GM21367 (cell line): Measurements from ENCODE around the gene LIPA.
"Not testable (repeated sequence)": the region's sequence is repeated elsewhere in the genome, so short reads cannot be mapped to it uniquely, and the experiment has no call there.

Experiments
- ATAC-seq: cut with Tn5 transposase; IDR thresholded peaks from one replicate; pipeline ENCODE4 v1.9.1; 2021; ENCODE audit not compliant: unreplicated experiment

Gene LIPA

GRCh38 chr10:89251409-89252224, at the start of gene LIPA:
LIPA (minus strand) TSS chr10:89251775; CDS start chr10:89247648, 4,127 bp downstream.
- peak; percentile 91 for ATAC-seq

- ATAC-seq: peak; percentile 24
Observed at GRCh38 chr10:89301232-89301631, 49.7 kb upstream of the LIPA start.

- ATAC-seq: no peak
Observed at GRCh38 chr10:89299031-89299430, 47.5 kb upstream of the LIPA start.

- ATAC-seq: no peak
Observed at GRCh38 chr10:89297791-89298190, 46.2 kb upstream of the LIPA start.

GRCh38 chr10:89297356-89297755, 45.8 kb upstream of the LIPA start:
- ATAC-seq: no peak

- ATAC-seq: peak; percentile 41
Observed at GRCh38 chr10:89296220-89296648, 44.7 kb upstream of the LIPA start.

GRCh38 chr10:89295597-89295996, 44.0 kb upstream of the LIPA start:
- peak; percentile 39 for ATAC-seq

- no peak for ATAC-seq
Observed at GRCh38 chr10:89294721-89295239, 43.2 kb upstream of the LIPA start.

- ATAC-seq: not testable (repeated sequence)
Observed at GRCh38 chr10:89285303-89285702, 33.7 kb upstream of the LIPA start.

GRCh38 chr10:89284711-89285110, 33.1 kb upstream of the LIPA start:
- ATAC-seq: not testable (repeated sequence)

GRCh38 chr10:89283936-89284475, 32.4 kb upstream of the LIPA start:
- ATAC-seq: no peak

- no peak for ATAC-seq
Observed at GRCh38 chr10:89283025-89283935, 31.7 kb upstream of the LIPA start.

- ATAC-seq: no peak
Observed at GRCh38 chr10:89281606-89282395, 30.2 kb upstream of the LIPA start.

- ATAC-seq: no peak
Observed at GRCh38 chr10:89280508-89280907, 28.9 kb upstream of the LIPA start.

GRCh38 chr10:89279421-89279869, 27.9 kb upstream of the LIPA start:
- ATAC-seq: no peak

- no peak for ATAC-seq
Observed at GRCh38 chr10:89278900-89279392, 27.4 kb upstream of the LIPA start.

- no peak for ATAC-seq
Observed at GRCh38 chr10:89278034-89278535, 26.5 kb upstream of the LIPA start.

GRCh38 chr10:89275383-89275782, 23.8 kb upstream of the LIPA start:
- ATAC-seq: no peak

GRCh38 chr10:89274928-89275327, 23.4 kb upstream of the LIPA start:
- no peak for ATAC-seq

- no peak for ATAC-seq
Observed at GRCh38 chr10:89273680-89274079, 22.1 kb upstream of the LIPA start.
